SH-SY5Y (cell line): ENCODE results near the gene CDK4.

Experiments used
- GATA2 ChIP-seq: IDR thresholded peaks from 2 replicates; pipeline ENCODE4 v1.6.1; 2011; ENCODE audit warnings: mild to moderate bottlenecking, low read depth, low read length
- GATA3 ChIP-seq: IDR thresholded peaks from 2 replicates; pipeline ENCODE4 v1.6.1; 2011; ENCODE audit warnings: low read depth, mild to moderate bottlenecking, low read length, moderate library complexity

The CDK4 gene

DNA sequence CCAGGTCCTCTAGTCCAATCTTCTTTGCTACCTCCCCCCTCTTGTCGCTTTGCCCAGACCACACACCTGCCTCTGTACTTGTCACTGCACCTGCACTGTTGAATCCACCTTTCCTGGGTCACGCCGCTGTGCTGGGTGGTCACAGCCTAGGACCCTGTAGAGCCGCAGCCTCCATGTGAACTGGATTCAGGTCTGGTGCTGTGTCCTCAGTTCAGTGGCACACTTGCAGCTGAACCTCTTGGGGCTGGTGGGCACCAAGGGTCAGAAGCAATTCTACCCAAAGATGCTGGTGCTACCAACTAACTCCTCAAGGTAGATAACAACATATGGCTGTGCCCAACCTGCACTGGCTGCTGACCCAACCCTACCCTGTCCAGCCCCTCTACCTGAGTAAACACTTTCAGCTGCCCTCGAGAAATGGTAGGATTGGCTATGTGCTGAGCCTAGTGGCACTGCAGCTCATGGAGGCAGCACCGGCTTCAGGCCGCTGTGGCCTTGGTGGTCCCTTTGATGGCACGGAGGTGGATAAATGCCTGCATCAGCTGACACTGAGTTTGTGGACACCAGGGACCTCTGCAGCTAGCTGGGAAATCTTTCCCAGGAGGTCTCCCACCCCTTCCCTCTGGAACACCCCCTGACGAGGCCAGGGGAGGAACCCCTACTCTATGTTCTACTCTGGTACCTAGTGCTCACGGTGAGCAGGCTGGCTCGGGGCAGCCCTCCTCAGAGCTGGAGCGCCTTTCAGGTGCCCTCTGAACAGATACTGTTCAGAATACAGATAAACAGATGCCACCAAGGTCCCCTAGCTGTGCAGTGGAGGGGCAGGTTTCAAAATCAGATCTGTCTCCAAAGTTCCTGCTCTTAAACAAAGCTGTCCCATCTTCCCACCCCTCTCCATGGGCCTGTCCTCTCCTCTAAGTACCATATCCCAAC, 27.8 kb downstream of the CDK4 start:
- TF ChIP-seq GATA3 (no peak), GATA2 (no peak)

GRCh38 chr12:57723630-57723962, 28.5 kb downstream of the CDK4 start:
- no peak for TF ChIP-seq GATA3
- no peak for TF ChIP-seq GATA2

DNA sequence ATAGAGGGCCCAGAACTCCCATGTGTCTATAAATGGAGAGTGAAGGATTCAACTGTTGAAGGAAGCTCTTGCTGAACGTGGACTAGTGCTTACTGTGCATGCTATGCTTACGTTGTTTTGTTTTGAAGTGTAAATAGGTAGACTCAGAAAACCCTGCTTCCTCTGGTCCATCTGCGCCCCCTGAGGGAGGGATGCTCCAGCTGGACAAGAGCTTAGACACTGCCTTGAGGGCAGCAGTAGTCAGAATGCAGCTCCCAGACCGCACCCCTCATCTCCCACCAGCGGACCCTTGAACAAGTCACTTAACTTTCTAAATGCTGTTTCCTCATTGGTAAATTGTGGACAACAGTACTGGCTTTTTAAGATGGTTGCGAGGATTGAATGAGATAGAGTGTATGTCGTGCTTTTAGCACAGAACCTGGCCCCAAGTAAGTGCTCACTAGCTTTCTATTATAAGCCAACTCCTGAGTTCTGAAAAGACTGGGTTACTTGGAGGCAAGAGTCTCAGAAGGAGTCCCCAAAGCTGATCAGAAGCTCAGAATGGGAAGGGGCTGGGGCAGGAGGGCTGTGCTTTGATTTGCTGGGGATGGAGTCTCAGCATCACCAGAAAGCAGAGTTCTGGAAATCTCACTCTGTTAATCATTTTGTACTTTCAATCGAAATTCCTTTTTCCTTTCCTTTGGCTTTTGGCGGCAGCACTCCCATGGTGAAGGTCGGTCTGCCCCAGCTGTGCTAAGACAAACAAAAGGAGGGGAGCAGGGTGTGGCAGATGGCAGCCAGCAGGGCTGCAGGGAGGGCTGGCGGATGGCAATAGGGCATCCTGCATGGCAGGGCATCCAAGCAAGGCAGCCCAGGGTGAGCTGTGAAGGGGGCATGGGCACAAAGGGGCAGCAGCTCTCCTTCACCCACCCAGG, 29.1 kb downstream of the CDK4 start:
- TF ChIP-seq GATA2: no peak
- no peak for TF ChIP-seq GATA3

GRCh38 chr12:57720606-57721595, 31.2 kb downstream of the CDK4 start:
- no peak for TF ChIP-seq GATA3
- no peak for TF ChIP-seq GATA2

- TF ChIP-seq GATA2 (no peak), GATA3 (no peak)
Observed at GRCh38 chr12:57719777-57720605, 32.1 kb downstream of the CDK4 start.

- no peak for TF ChIP-seq GATA2
- no peak for TF ChIP-seq GATA3
Observed at GRCh38 chr12:57718641-57719528, 33.2 kb downstream of the CDK4 start.

GRCh38 chr12:57717846-57718640, 34.1 kb downstream of the CDK4 start:
- no peak for TF ChIP-seq GATA2
- TF ChIP-seq GATA3: no peak

DNA sequence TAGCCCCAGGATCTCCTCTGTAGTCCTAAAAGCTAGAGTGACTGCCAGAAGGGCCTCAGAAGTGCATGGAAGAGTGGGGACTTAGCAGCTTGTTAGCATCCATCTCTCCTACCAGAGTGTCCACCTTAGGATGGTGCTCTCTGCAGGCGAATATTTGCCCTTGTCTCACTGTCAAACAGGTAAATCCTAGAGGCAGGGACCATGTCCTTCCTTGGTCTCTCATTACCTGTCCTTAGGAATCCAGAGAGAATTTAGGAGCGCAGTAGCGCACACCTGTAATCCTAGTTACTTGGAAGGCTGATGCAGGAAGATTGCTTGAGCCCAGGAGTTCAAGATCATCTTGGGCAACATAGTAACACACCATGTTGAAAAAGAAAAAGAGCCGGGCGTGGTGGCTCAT, 35.0 kb downstream of the CDK4 start:
- TF ChIP-seq GATA3 (no peak), GATA2 (no peak)

DNA sequence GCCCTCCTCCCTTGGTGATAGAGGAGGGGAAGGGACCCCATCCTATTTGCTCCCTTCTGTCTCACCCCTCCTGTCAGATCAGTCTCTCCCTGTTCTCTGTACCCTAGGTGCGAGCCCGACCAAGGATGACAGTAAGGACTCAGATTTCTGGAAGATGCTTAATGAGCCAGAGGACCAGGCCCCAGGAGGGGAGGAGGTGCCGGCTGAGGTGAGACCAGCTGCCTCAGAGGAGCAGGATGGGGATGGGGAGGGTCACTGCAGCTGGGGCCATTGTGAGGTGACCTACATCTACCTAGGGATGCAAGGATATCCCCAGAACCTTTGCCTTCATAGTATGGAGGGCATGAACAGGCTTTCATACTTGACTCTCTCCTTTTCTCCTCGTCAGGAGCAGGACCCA, 35.8 kb downstream of the CDK4 start:
- TF ChIP-seq GATA2 (no peak), GATA3 (no peak)

DNA sequence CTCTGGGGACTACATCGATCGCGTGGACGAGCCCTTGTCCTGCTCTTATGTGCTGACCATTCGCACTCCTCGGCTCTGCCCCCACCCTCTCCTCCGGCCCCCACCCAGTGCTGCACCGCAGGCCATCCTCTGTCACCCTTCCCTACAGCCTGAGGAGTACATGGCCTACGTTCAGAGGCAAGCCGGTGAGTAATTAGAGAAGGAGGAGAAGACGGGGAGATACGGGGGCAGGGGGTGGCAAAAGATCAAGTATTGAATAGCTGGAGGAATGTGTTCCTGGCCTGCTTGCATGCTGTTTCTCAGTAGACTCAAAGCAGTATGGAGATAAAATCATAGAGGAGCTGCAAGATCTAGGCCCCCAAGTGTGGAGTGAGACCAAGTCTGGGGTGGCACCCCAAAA, 36.3 kb downstream of the CDK4 start:
- TF ChIP-seq GATA2: no peak
- TF ChIP-seq GATA3: no peak

- no peak for TF ChIP-seq GATA3
- no peak for TF ChIP-seq GATA2
Observed at GRCh38 chr12:57713209-57713608, 38.9 kb downstream of the CDK4 start.
